ENCODE measurements around the gene SCARF2.
"Not testable (repeated sequence)": the region's sequence is repeated elsewhere in the genome, so short reads cannot be mapped to it uniquely, and the experiment has no call there.

The SCARF2 gene

GRCh38 chr22:20392365-20392881 lies 45.2 kb downstream of the SCARF2 start:
- not testable (repeated sequence) for DNase-seq

GRCh38 chr22:20391222-20391621 lies 46.4 kb downstream of the SCARF2 start:
- DNase-seq: no peak

GRCh38 chr22:20390394-20390907 lies 47.2 kb downstream of the SCARF2 start:
- DNase-seq: no peak

- no peak for DNase-seq
Measured at GRCh38 chr22:20389288-20389687, 48.3 kb downstream of the SCARF2 start.

GRCh38 chr22:20388200-20388599 lies 49.4 kb downstream of the SCARF2 start:
- no peak for DNase-seq

- DNase-seq: no peak
Measured at GRCh38 chr22:20386972-20387371, 50.7 kb downstream of the SCARF2 start.

GRCh38 chr22:20386336-20386735 lies 51.3 kb downstream of the SCARF2 start:
- DNase-seq: no peak

- DNase-seq: no peak
Measured at GRCh38 chr22:20384865-20385264, 52.8 kb downstream of the SCARF2 start.

- no peak for DNase-seq
Measured at GRCh38 chr22:20384171-20384570, 53.5 kb downstream of the SCARF2 start.

- DNase-seq: no peak
Measured at GRCh38 chr22:20383538-20383937, 54.1 kb downstream of the SCARF2 start.

GRCh38 chr22:20380486-20380885 lies 57.1 kb downstream of the SCARF2 start:
- DNase-seq: no peak

- DNase-seq: not testable (repeated sequence)
Measured at GRCh38 chr22:20378684-20379083, 58.9 kb downstream of the SCARF2 start.

GRCh38 chr22:20378110-20378509 lies 59.5 kb downstream of the SCARF2 start:
- DNase-seq: no peak

GRCh38 chr22:20376983-20377382 lies 60.6 kb downstream of the SCARF2 start:
- DNase-seq: not testable (repeated sequence)

GRCh38 chr22:20376281-20376680 lies 61.3 kb downstream of the SCARF2 start:
- DNase-seq: not testable (repeated sequence)
